Measurements from ENCODE around the gene TAS2R14. TPM values are rescaled to one million over a fixed set of nuclear protein-coding genes. Genes with fewer than 3 reads are reported as not detected.

TAS2R14 gene
- total RNA-seq, 1 experiment from 2014 or later = 1.4 TPM

DNA sequence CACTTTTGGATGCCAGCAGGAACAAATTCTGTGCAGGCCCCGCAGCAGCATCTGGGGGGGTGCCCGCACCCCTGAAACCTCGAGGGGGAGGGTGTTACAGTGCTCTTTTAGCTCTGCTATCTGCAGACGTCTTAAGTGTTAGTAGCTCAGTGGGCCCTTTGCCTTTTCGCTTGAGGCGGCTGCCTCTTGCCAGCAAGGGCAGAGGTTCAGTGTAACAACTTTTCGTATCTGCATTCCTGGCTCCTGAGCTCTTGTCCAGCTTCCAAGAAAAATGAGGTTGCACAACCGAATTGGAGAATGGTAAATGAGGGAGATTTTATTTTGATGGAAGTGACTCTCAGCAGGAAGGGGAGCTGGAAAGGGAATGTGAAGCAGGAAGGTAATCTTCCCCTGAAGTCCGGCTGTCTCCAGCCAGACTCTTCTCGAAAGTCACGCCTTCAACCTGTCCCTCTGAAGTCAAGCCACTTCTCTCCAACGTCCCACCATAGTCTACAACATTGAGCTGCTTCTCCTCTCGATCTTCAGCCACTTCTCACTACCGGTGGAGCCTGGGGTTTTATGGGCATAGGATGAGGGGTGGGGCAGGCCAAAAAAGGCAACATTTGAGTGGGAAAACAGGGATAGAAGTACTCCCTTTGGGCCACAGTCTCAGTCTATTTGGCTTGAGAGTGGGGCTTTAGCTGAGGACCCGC, 29.8 kb upstream of the TAS2R14 start:
- DNase-seq (ENCODE audit: low read depth, low spot score) = no peak
- no peaks in the 10 kb centered on the region for H3K36me3 ChIP-seq (ENCODE audit: control insufficient read depth, insufficient read depth, low read length)
- H3K9me3 ChIP-seq (ENCODE audit: control insufficient read depth, insufficient read depth, low read depth, low read length) = no peaks in the 10 kb centered on the region
- H3K4me3 ChIP-seq (ENCODE audit: low read depth in 2 of 2, low read length in 2 of 2) = no peak overlapping the region
- BruUV-seq (replicated peaks) = no TSS peak
- POLR2A ChIA-PET = no interaction called here
- TF ChIP-seq POLR2AphosphoS5 (IDR thresholded peaks at IDR 0.05; ENCODE audit: low read depth, low read length) = no peak
- TF ChIP-seq TCF7L2 (IDR thresholded peaks at IDR 0.05; ENCODE audit: low read depth, low read length) = no peak
- TF ChIP-seq, protein P1, sequence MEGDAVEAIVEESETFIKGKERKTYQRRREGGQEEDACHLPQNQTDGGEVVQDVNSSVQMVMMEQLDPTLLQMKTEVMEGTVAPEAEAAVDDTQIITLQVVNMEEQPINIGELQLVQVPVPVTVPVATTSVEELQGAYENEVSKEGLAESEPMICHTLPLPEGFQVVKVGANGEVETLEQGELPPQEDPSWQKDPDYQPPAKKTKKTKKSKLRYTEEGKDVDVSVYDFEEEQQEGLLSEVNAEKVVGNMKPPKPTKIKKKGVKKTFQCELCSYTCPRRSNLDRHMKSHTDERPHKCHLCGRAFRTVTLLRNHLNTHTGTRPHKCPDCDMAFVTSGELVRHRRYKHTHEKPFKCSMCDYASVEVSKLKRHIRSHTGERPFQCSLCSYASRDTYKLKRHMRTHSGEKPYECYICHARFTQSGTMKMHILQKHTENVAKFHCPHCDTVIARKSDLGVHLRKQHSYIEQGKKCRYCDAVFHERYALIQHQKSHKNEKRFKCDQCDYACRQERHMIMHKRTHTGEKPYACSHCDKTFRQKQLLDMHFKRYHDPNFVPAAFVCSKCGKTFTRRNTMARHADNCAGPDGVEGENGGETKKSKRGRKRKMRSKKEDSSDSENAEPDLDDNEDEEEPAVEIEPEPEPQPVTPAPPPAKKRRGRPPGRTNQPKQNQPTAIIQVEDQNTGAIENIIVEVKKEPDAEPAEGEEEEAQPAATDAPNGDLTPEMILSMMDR (IDR thresholded peaks at IDR 0.05) = no peak
- TF ChIP-seq, protein P2, sequence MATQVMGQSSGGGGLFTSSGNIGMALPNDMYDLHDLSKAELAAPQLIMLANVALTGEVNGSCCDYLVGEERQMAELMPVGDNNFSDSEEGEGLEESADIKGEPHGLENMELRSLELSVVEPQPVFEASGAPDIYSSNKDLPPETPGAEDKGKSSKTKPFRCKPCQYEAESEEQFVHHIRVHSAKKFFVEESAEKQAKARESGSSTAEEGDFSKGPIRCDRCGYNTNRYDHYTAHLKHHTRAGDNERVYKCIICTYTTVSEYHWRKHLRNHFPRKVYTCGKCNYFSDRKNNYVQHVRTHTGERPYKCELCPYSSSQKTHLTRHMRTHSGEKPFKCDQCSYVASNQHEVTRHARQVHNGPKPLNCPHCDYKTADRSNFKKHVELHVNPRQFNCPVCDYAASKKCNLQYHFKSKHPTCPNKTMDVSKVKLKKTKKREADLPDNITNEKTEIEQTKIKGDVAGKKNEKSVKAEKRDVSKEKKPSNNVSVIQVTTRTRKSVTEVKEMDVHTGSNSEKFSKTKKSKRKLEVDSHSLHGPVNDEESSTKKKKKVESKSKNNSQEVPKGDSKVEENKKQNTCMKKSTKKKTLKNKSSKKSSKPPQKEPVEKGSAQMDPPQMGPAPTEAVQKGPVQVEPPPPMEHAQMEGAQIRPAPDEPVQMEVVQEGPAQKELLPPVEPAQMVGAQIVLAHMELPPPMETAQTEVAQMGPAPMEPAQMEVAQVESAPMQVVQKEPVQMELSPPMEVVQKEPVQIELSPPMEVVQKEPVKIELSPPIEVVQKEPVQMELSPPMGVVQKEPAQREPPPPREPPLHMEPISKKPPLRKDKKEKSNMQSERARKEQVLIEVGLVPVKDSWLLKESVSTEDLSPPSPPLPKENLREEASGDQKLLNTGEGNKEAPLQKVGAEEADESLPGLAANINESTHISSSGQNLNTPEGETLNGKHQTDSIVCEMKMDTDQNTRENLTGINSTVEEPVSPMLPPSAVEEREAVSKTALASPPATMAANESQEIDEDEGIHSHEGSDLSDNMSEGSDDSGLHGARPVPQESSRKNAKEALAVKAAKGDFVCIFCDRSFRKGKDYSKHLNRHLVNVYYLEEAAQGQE (IDR thresholded peaks at IDR 0.05; ENCODE audit: insufficient read depth in 1 of 2, low read depth in 2 of 2, low read length in 1 of 2) = no peak
- no peak for TF ChIP-seq SIN3A (IDR thresholded peaks at IDR 0.05; ENCODE audit: borderline replicate concordance, insufficient read depth, low read depth, low read length)
- ATAC-seq = peak; percentile 88
- H3K4me1 ChIP-seq (ENCODE audit: control insufficient read depth, insufficient read depth, low read length) = peaks cover 15% of the 10 kb centered on the region; the same call in 1 of the 2 replicates
- CTCF ChIA-PET = no interaction called here
- intact Hi-C loops (cut with micrococcal nuclease; ENCODE audit: unreplicated experiment) = no loop called here
- H3K27me3 ChIP-seq (ENCODE audit: control insufficient read depth, insufficient read depth, low read length) = no peaks in the 10 kb centered on the region
- in situ Hi-C loops (cut with HindIII; ENCODE audit: low pct_unique_long_range_greater_than_20kb, low sequenced_read_pairs) = no loop called here
- peak overlapping the region; percentile 59 for H3K27ac ChIP-seq (ENCODE audit: low read length)

DNA sequence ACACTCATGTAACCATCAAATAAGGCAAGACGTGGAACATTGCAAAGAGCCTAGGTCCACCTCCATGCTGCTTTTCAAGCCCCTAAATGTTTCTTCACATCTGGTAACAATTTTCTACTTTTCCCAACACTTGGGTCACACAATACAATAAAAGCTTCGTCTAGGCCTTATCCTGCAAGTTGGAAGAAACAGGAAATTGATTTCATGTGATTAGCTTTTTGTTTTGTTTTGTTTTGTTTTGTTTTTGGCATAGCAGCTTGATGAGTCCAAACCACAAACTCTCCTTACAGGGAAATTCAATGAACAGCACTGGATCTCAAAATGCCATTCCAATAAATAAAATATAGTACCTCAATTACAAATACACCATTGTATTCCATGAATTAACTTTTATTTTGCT, 28.3 kb upstream of the TAS2R14 start:
- ChIA-PET POLR2A (no interaction called here), CTCF (no interaction called here)
- DNase-seq (ENCODE audit: low read depth, low spot score) = no peak
- Histone ChIP-seq H3K4me3 (ENCODE audit: low read depth in 2 of 2, low read length in 2 of 2) (no peak overlapping the region), H3K9me3 (ENCODE audit: control insufficient read depth, insufficient read depth, low read depth, low read length) (no peaks in the 10 kb centered on the region), H3K27me3 (ENCODE audit: control insufficient read depth, insufficient read depth, low read length) (no peaks in the 10 kb centered on the region), H3K27ac (ENCODE audit: low read length) (no peak overlapping the region; the same call in 1 of the 2 replicates), H3K4me1 (ENCODE audit: control insufficient read depth, insufficient read depth, low read length) (peaks cover 15% of the 10 kb centered on the region; the same call in 1 of the 2 replicates), H3K36me3 (ENCODE audit: control insufficient read depth, insufficient read depth, low read length) (no peaks in the 10 kb centered on the region)
- in situ Hi-C loops (cut with HindIII; ENCODE audit: low pct_unique_long_range_greater_than_20kb, low sequenced_read_pairs) = no loop called here
- TF ChIP-seq TCF7L2 (IDR thresholded peaks at IDR 0.05; ENCODE audit: low read depth, low read length) = no peak
- TF ChIP-seq, protein P1 (IDR thresholded peaks at IDR 0.05) = no peak
- TF ChIP-seq, protein P2 (IDR thresholded peaks at IDR 0.05; ENCODE audit: insufficient read depth in 1 of 2, low read depth in 2 of 2, low read length in 1 of 2) = no peak
- TF ChIP-seq POLR2AphosphoS5 (IDR thresholded peaks at IDR 0.05; ENCODE audit: low read depth, low read length) = no peak
- no peak for TF ChIP-seq SIN3A (IDR thresholded peaks at IDR 0.05; ENCODE audit: borderline replicate concordance, insufficient read depth, low read depth, low read length)
- ATAC-seq = no peak
- intact Hi-C loops (cut with micrococcal nuclease; ENCODE audit: unreplicated experiment) = no loop called here
- no TSS peak for BruUV-seq (replicated peaks)

Measured in Panc1 (cell line).